ENCODE results near the gene PEX6.
A peak's percentile ranks its signal among the peaks of the same experiment; 100 is the strongest.
"Not testable (repeated sequence)": the region's sequence is repeated elsewhere in the genome, so short reads cannot be mapped to it uniquely, and the experiment has no call there.

Gene PEX6

GRCh38 chr6:42963855-42964605, 15.0 kb downstream of the PEX6 start:
- peak; percentile 56 for DNase-seq

- DNase-seq: no peak
Observed at GRCh38 chr6:42963179-42963854, 15.7 kb downstream of the PEX6 start.

- DNase-seq: no peak
Observed at GRCh38 chr6:42962502-42963178, 16.3 kb downstream of the PEX6 start.

- DNase-seq: no peak
Observed at GRCh38 chr6:42962096-42962495, 16.9 kb downstream of the PEX6 start.

- no peak for DNase-seq
Observed at GRCh38 chr6:42961020-42961470, 17.9 kb downstream of the PEX6 start.

GRCh38 chr6:42960243-42961019, 18.6 kb downstream of the PEX6 start, which contains the start of gene GNMT:
GNMT (plus strand) TSS chr6:42960754; CDS start chr6:42960768, 14 bp downstream.
- peak; percentile 52 for DNase-seq

GRCh38 chr6:42959917-42960242, 19.1 kb downstream of the PEX6 start:
- no peak for DNase-seq

GRCh38 chr6:42958125-42958524, 20.9 kb downstream of the PEX6 start:
- no peak for DNase-seq

GRCh38 chr6:42954405-42954804, 24.6 kb downstream of the PEX6 start:
- not testable (repeated sequence) for DNase-seq

- no peak for DNase-seq
Observed at GRCh38 chr6:42952389-42952788, 26.6 kb downstream of the PEX6 start.

GRCh38 chr6:42947950-42948349, 31.0 kb downstream of the PEX6 start:
- DNase-seq: no peak

- no peak for DNase-seq
Observed at GRCh38 chr6:42942444-42942843, 36.5 kb downstream of the PEX6 start.

GRCh38 chr6:42941356-42941755, 37.6 kb downstream of the PEX6 start:
- not testable (repeated sequence) for DNase-seq

- no peak for DNase-seq
Observed at GRCh38 chr6:42940493-42941045, 38.4 kb downstream of the PEX6 start.

- no peak for DNase-seq
Observed at GRCh38 chr6:42939810-42940167, 39.2 kb downstream of the PEX6 start.

GRCh38 chr6:42938987-42939809, 39.8 kb downstream of the PEX6 start:
- DNase-seq: no peak

- DNase-seq: no peak
Observed at GRCh38 chr6:42938428-42938796, 40.6 kb downstream of the PEX6 start.

- DNase-seq: no peak
Observed at GRCh38 chr6:42937548-42938427, 41.2 kb downstream of the PEX6 start.

- DNase-seq: no peak
Observed at GRCh38 chr6:42936398-42936797, 42.6 kb downstream of the PEX6 start.

- no peak for DNase-seq
Observed at GRCh38 chr6:42935322-42935721, 43.7 kb downstream of the PEX6 start.

- no peak for DNase-seq
Observed at GRCh38 chr6:42933205-42933604, 45.8 kb downstream of the PEX6 start.

Data from stimulated activated CD4-positive, alpha-beta T cell treated with anti-CD3 and anti-CD28 coated beads, Interleukin-15, amount 100 ng/mL, for 24 hours (primary cell).